Peyer's patch (tissue), 4 donors: ENCODE results near the gene ATG5. TPM values are rescaled to one million over a fixed set of nuclear protein-coding genes. Genes with fewer than 3 reads are reported as not detected.
"Not testable (repeated sequence)": the region's sequence is repeated elsewhere in the genome, so short reads cannot be mapped to it uniquely, and the experiment has no call there.

Source experiments
- DNase-seq, 3 donors: peaks; one replicate each; pipeline ENCODE4 v3.0.0-alpha.2; 2017 to 2019
- H3K27ac ChIP-seq, 4 donors: fragments of 200-600 bp; sonication (generic); one replicate each; pipeline ENCODE4 v1.5.1; 2016 to 2019
- H3K27me3 ChIP-seq, 2 donors: fragments of 200-600 bp; sonication (generic); one replicate each; pipeline ENCODE4 v1.5.1; 2019
- H3K36me3 ChIP-seq, 3 donors: fragments of 200-600 bp; sonication (generic); one replicate each; pipeline ENCODE4 v1.5.1; 2016 to 2019
- H3K4me1 ChIP-seq, 4 donors: fragments of 200-600 bp; sonication (generic); one replicate each; pipeline ENCODE4 v1.5.1; 2016 to 2019
- H3K4me3 ChIP-seq, 4 donors: fragments of 200-600 bp; sonication (generic); 1 replicate in 3 of 4; 2 replicates in 1 of 4; pipeline ENCODE4 v1.5.1; 2016 to 2019; ENCODE audit warnings: mild to moderate bottlenecking in 1 of 4
- H3K9me3 ChIP-seq, 4 donors: fragments of 200-600 bp; sonication (generic); one replicate each; pipeline ENCODE4 v1.5.1; 2016 to 2019; ENCODE audit warnings: mild to moderate bottlenecking in 1 of 4
- CTCF ChIP-seq, 6 experiments: fragments of 450-650 bp in 4 of 6; fragments of 200-600 bp in 2 of 6; sonication (generic) in 1 of 6; IDR thresholded peaks; one replicate each; pipeline ENCODE4 v1.5.1; 2017 to 2019; ENCODE audit warnings: antibody characterized with exemption in 6 of 6, mild to moderate bottlenecking in 3 of 6, moderate library complexity in 1 of 6
- POLR2A ChIP-seq, 2 donors: fragments of 450-650 bp; IDR thresholded peaks; one replicate each; pipeline ENCODE4 v1.5.1; 2017; ENCODE audit warnings: antibody characterized with exemption in 2 of 2, mild to moderate bottlenecking in 2 of 2, moderate library complexity in 2 of 2
- total RNA-seq, 4 donors: library from RNA; depleted of rRNA; stranded (reverse); fragments of >200 nt; gene quantifications; one replicate each; pipeline ENCODE4 v1.1.0, GENCODE V29; 2016

Gene ATG5
- total RNA-seq, 4 donors from 2014 or later: 42.7 to 73.4 (median 60.2) TPM

- TF ChIP-seq CTCF (IDR thresholded peaks at IDR 0.05): no peak
- no peak for TF ChIP-seq POLR2A (IDR thresholded peaks at IDR 0.05)
- Histone ChIP-seq H3K27ac (no peak overlapping the region), H3K27me3 (no peaks in the 10 kb centered on the region), H3K4me3 (no peak overlapping the region), H3K9me3 (no peaks in the 10 kb centered on the region), H3K36me3 (peaks cover 0 to 6% (median 0%) of the 10 kb centered on the region in 3 donors), H3K4me1 (peaks cover 0 to 6% (median 0%) of the 10 kb centered on the region in 4 donors)
- no peak for DNase-seq
These were observed 44.5 kb downstream of the ATG5 start for GRCh38 chr6:106281088-106281487.

DNA sequence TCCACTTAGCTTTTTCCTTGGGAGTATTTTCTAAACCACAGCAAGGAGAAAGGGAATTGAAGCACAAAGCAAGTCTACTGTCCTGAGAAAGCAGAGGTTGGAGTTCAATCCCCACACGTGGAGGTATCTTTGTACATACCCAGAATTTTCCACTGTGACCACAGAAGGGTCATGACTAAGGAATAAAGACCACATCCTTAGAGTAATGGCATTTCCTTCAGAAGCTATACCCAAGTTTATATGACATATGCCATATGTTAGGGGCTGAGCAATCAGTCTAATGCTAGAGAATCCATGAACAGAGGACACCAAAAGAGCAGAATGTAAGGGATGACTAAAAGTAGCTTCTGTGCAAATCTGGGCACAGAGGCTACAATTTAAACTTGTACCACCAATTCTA lies 46.4 kb downstream of the ATG5 start:
- H3K27ac ChIP-seq: no peak overlapping the region
- H3K4me1 ChIP-seq: peaks cover 0 to 11% (median 0%) of the 10 kb centered on the region in 4 donors
- no peak for DNase-seq
- no peaks in the 10 kb centered on the region for H3K9me3 ChIP-seq
- no peaks in the 10 kb centered on the region for H3K27me3 ChIP-seq
- no peak overlapping the region for H3K4me3 ChIP-seq
- peaks cover 0 to 6% (median 0%) of the 10 kb centered on the region in 3 donors for H3K36me3 ChIP-seq
- TF ChIP-seq POLR2A (IDR thresholded peaks at IDR 0.05) (no peak), CTCF (IDR thresholded peaks at IDR 0.05) (no peak)

DNA sequence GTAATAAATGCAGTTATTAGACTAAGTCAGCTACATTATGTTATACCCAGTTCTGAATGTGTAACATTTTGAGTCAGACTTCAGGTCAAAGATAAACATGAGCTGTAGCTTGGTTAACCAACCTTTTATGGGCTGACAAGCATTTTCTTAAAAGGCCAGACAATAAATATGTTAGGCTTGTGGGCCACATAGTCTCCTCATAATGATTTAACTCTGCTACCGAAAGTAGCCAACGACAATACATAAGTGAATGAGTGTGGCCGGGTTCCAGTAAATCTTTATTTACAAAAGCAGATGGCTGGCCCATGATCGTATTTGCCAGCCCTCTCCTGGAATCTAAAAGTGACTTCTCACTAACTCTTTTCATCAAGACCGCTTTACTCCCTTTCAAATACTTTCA lies 49.9 kb downstream of the ATG5 start:
- TF ChIP-seq POLR2A (IDR thresholded peaks at IDR 0.05): no peak
- no peak for TF ChIP-seq CTCF (IDR thresholded peaks at IDR 0.05)
- Histone ChIP-seq H3K4me3 (no peak overlapping the region), H3K27ac (no peak overlapping the region), H3K27me3 (no peaks in the 10 kb centered on the region), H3K4me1 (peaks cover 0 to 5% (median 0%) of the 10 kb centered on the region in 4 donors), H3K36me3 (peaks cover 0 to 6% (median 0%) of the 10 kb centered on the region in 3 donors), H3K9me3 (no peaks in the 10 kb centered on the region)
- no peak for DNase-seq

DNA sequence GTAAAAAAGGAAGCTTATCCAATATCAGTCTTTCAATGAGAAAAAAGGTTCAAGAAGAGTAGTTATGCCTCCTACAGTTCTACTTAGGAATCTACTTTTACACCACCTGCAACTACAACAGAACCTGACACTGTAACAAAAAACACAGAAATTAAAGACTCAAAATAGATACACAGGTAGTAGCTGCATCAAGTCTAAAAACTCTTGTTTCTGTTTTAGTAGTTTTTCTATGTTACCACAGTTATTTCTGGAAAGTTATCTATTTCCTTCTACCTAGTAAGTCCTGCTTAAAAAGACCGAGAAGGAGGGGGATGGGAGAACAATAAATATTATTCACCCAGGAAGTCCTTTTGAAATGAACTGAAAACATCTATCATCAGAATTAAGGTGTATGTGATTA lies 52.5 kb downstream of the ATG5 start:
- Histone ChIP-seq H3K36me3 (no peaks in the 10 kb centered on the region), H3K27me3 (no peaks in the 10 kb centered on the region), H3K9me3 (no peaks in the 10 kb centered on the region), H3K27ac (no peak overlapping the region), H3K4me1 (peaks cover 0 to 5% (median 0%) of the 10 kb centered on the region in 4 donors), H3K4me3 (no peak overlapping the region)
- TF ChIP-seq CTCF (IDR thresholded peaks at IDR 0.05) (peak in 1 of 6 experiments; percentile 3), POLR2A (IDR thresholded peaks at IDR 0.05) (no peak)
- DNase-seq: no peak

- H3K4me1 ChIP-seq: peaks cover 0 to 5% (median 0%) of the 10 kb centered on the region in 4 donors
- no peaks in the 10 kb centered on the region for H3K36me3 ChIP-seq
- TF ChIP-seq POLR2A (IDR thresholded peaks at IDR 0.05): no peak
- no peak for TF ChIP-seq CTCF (IDR thresholded peaks at IDR 0.05)
These were observed 53.3 kb downstream of the ATG5 start for GRCh38 chr6:106272287-106272686.

DNA sequence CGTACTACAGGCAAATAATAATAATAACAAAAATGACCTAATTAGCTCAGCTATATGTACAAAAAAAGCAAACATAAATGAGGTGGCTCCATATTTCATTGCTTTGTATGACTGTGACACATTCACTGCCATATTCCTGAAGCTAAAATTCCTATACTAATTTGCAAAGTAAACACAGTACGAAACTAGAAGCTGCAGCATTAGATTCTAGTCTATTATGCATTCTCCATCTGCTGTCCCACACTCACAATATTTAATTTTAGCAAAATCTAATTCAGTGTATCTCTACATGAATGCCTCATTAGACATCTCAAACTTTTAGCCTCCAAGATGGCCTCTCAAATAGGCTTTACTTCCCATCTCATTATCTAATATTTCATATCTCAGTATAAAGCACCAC lies 55.1 kb downstream of the ATG5 start:
- Histone ChIP-seq H3K36me3 (no peaks in the 10 kb centered on the region), H3K4me1 (no peaks in the 10 kb centered on the region), H3K4me3 (no peak overlapping the region), H3K27ac (no peak overlapping the region), H3K9me3 (no peaks in the 10 kb centered on the region), H3K27me3 (no peaks in the 10 kb centered on the region)
- TF ChIP-seq CTCF (IDR thresholded peaks at IDR 0.05): no peak
- TF ChIP-seq POLR2A (IDR thresholded peaks at IDR 0.05): no peak
- no peak for DNase-seq

More at GRCh38 chr6:106272287-106272686, 53.3 kb downstream of the ATG5 start:
- Histone ChIP-seq H3K27ac (no peak overlapping the region), H3K9me3 (no peaks in the 10 kb centered on the region), H3K27me3 (no peaks in the 10 kb centered on the region), H3K4me3 (no peak overlapping the region)
- DNase-seq: no peak

DNA sequence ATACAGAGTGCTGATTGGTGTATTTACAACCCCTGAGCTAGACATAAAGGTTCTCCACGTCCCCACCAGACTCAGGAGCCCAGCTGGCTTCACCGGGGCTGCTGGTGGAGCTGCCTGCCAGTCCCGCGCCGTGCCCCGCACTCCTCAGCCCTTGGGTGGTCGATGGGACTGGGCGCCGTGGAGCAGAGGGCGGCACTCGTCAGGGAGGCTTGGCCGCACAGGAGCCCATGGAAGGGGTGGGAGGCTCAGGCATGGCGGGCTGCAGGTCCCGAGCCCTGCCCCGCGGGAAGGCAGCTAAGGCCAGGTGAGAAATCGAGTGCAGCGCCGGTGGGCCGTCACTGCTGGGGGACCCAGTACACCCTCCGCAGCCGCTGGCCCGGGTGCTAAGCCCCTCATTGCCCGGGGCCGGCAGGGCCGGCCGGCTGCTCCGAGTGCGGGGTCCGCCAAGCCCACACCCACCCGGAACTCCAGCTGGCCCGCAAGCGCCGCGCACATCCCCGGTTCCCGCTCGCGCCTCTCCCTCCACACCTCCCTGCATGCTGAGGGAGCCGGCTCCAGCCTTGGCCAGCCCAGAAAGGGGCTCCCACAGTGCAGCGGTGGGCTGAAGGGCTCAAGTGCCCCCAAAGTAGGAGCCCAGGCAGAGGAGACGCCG lies 56.2 kb downstream of the ATG5 start:
- not testable (repeated sequence) for DNase-seq, H3K9me3 ChIP-seq, H3K4me3 ChIP-seq, H3K27me3 ChIP-seq, H3K4me1 ChIP-seq, H3K36me3 ChIP-seq, H3K27ac ChIP-seq

GRCh38 chr6:106268500-106268899 lies 57.1 kb downstream of the ATG5 start:
- not testable (repeated sequence) for H3K27ac ChIP-seq, DNase-seq, H3K27me3 ChIP-seq, H3K9me3 ChIP-seq, H3K4me1 ChIP-seq, H3K36me3 ChIP-seq, H3K4me3 ChIP-seq
